NCI-H2029 (cell line): Measurements from ENCODE around the gene WDR1.
"Not testable (repeated sequence)": the region's sequence is repeated elsewhere in the genome, so short reads cannot be mapped to it uniquely, and the experiment has no call there.

ENCODE experiments used
- DNase-seq: peaks from one replicate; lab custom pipeline; 2025; lab: John Stamatoyannopoulos, UW

Gene WDR1

GRCh38 chr4:10131202-10131601 lies 14.6 kb upstream of the WDR1 start:
- DNase-seq = no peak

GRCh38 chr4:10130178-10130888 lies 13.7 kb upstream of the WDR1 start:
- DNase-seq = no peak

GRCh38 chr4:10129196-10130177 lies 12.9 kb upstream of the WDR1 start:
- DNase-seq = no peak

- DNase-seq = no peak
Observed at GRCh38 chr4:10128761-10129160, 12.2 kb upstream of the WDR1 start.

- not testable (repeated sequence) for DNase-seq
Observed at GRCh38 chr4:10127531-10127930, 10.9 kb upstream of the WDR1 start.

GRCh38 chr4:10124167-10124930 lies 7.8 kb upstream of the WDR1 start:
- DNase-seq = no peak

DNA sequence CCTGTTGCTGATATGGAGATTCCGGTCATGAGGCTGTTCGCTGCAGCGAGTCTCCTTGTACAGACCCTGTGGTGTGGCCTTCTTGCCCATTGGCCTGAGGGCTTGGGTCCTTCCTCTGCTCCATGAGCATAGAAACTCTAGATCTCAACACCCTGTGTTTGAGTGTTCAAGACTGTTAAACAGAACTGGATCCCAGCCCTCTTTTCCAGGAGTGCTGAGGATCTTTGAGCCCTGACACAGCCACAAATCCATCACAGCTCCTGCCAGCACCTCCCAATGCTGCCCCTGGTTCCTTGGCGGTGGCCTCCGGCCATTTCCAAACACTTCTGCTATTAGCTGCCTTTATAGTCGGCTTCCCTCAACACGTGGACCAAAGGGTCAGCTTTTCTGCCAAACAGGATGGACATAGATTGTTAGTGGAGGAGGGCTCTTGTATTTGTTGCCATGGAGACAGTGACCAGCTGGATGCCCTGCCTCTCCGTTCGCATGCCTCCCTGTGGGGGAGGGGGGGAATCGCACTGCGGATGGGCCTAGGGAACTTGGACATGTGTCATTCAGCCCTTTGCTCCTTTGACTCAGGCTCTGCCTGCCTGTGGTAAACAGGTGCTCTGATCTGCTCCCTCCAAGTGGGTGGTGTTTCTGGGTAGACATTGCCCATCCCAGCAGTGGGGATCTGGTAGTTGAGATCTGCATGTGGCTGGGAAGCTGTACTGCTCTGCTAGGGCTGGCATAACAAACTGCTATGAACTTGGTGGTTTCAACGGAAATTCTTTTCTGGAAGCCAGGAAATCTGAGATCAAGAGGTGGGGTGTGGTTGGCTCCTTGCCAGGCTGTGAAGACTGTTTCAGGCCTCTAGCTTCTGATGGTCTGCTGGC lies 6.9 kb upstream of the WDR1 start:
- DNase-seq = no peak

DNA sequence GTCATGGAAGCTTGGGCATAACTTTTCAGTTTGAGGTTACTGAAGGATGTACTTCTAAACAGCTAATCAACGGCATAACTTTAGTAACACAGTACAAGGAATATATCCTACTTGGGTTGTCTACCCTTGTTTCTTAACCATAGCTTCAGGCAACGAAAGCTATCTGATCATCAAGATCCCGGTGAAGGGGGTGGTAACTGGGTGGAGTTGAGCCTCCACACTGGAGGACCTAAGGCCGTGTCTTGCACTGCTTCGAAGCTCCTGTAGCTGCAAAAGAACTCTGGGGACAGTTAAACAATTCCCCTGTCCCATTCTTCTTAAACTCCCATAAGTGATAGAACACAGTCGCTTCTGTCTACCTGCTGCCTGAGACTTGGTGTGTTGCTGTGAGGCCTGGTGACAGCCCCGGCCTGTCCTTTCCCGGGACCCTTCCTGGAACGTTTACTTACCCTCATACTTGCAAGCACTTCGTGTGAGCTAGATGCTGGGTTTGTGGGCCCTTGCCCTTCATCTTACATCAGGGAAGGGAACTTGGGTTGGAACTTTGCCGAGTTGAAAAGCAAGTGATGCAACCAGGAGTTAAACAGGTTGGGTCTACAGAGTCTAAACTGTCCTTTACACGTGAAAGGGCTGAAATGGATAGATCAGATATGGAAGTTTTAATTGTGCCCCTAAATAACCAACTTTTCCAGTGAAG lies 5.8 kb upstream of the WDR1 start:
- DNase-seq = no peak

DNA sequence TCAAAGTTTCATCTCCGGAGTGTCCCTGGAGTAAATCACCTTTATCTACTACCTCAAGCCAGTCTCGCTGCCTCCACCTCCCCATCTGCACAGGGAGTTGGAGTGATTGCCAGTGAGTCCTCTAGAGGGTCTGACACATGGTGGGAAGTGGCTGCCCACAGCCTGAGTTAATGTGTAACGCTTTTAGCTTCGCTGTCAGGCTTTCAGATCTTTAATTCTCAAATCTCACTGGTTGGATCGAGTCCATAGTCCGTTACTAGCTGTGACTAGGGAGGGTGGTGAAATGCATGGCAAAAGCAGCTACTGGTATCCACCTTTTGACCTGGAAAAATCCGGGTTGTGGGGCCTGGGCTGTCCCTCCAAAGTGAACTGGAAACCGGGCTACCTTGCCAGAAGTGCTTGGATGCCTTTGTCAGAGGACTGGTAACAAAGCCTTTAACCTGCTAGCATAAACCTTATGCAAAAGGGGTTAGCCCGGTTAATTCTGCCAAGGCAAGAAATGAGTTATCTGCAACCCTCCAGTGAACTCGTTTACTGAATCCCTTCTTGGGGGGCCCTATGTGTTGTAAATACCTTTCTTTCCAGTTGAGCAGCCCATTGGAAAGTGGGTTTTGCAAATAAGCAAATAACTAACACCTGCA lies 5.1 kb upstream of the WDR1 start:
- no peak for DNase-seq

DNA sequence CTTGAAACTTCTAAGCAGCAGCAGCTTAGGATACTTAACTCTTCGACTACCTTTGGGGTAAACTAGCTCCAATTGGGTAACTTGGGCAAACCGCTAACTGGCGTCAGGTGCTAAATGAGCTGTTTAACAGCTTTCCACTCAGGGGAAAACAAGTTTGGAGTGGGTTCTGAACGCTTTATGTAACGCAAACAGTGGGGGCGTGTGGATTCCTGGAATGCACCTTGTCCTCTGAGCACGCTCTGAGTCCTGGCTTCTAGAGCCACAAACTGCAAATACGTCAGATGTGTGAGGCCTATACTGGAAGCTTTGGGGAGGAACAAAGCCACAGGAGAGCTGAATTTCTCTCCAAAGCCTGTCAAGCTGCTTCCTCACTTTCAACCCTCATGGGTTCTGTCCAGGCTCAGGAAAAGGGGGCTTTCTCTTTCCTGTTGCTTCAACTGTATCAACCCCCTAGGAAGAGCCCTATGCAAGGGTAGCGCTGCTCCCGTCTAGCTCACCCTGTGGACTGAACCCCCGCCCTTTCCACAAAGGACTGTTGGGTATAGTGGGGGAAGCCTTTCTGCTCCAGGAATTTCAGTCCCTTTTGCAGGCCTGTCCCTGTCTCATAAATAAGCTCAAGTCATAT lies 4.5 kb upstream of the WDR1 start:
- DNase-seq = no peak

DNA sequence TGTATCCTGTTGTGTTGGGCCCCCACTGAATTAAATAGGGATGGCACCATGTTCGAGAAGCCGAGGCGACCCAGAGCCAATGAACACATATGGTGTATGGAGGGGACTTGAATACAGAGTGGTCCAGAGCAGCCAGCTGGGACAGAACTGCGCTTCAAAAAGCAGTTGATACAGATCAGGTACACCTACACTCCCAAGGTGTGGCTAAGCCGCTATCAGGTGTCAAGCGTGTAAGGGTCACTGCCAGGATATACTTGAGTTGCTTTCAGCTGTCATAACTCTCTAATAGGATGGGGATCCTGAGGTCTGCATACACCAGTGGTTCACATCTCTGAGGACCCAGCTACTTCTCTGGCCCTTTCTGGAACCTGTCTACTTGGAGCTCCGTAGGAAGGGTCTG lies 3.2 kb upstream of the WDR1 start:
- no peak for DNase-seq

DNA sequence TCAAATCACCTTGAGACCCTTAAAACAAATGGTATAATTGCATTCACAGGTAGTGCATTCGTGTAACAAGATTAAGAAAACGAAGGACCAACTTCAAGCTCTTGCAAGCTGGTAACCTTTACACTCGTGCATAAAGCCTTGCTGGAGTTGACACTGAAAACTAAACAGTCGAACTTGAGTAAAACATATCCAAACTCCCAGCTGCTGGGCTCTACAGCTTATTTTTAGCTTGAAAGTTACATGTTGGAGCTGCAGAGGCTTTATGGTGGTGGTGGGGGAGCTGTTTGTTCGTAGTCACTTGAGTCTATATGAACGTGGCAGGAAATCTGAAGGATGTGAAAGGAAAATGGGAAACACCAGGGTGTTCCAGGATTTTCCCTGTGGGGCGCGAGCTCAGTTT lies 2.7 kb upstream of the WDR1 start:
- no peak for DNase-seq

DNA sequence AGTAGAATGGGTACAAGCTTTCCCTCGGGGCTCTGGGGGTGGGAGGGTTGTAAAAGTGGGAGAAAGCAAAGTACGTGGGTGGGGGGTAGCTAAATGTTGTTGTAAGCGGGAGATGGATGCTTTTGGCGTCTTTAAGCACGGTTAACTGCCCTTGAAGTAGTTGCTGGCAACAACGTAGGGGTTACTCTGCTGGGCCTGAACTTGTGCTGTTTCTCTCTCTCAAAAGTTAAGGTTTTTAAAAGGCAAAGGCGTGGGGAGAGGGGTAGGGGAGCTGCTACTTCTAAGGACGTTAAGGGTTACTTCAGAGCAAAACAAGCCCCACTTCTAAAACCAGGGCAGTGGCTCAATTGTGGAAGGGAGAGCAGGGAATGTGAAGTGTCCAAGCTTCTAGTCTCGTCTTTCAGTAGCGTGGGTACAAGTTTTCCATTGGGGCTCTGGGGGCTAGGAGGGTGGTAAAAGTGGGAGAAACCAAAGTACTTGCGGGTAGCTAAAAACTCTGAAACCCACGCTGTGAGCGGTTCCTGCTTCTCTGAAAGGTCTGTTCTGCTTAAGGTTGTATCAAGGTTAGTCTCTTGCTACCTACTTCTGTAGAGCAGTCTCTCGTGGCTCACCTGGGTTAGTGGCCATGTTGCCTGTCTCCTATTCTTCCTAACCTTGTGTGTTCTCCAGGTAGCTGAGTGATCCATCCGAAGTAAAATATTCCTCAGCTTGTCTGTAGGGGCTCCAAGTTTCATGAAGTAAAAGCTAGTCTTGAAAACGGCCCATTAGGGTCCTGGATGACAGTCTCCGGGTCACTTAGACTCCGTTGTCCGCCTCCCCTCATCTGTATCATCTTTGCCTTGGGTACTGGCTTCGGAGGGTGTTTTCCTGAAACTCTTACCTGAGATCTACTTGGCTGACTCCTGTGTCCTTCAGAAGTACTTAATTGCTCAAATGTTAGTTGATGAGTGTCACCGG lies 1.7 kb upstream of the WDR1 start:
- DNase-seq = no peak

DNA sequence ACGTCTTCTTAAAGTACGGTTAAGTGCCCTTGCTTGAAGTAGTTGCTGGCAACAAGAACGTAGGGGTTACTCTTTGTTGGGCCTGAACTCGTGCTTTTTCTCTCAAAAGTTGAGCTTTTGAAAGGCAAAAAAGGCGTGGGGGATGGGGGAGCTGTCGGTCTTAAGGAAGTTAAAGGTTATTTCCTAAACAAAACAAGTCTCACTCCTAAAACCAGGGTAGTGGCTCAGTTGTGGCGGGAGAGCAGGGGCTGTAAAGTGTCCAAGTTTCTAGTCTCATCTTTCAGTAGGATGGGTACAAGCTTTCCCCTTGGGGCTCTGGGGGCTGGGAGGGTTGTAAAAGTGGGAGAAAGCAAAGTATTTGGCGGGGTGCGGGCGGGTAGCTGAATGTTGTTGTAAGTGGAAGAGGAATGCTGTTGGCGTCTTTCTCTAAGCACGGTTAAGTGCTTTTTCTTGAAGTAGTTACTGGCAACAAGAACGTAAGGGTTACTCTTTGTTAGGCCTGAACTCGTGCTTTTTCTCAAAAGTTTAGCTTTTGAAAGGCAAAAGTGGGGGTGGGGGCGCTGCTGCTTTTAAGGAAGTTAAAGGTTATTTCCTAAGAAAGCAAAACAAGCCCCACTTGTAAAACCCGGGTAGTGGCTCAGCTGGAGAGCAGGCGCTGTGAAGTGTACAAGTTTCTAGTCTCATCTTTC lies 904 bp upstream of the WDR1 start:
- DNase-seq = no peak

GRCh38 chr4:10115797-10116568 lies 616 bp downstream of the WDR1 start:
- peak; percentile 57 for DNase-seq

DNA sequence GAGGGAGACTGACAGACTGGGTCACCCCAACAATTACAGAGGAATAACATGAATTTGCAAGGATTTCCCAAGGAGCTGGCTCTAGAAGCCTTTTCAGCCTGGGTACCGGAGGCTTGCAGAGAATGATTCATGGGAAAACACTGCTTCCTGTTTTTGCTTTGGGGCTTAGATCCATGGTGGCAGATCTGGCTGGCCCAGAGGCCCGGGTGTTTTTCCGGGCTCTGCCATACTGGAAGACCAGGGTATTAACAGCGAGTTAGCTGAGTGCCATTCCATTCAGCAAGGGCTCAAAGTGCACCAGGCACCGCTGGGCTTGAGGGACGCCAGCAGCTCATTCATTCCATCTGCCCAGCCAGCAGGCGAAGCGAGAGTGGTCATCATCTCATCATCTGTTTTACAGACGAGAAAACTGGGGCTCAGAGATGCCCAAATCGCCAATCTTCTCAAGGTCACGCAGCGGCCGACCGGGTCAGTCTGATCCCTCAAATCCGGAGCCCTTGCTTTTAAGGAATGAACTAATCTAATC lies 1.3 kb downstream of the WDR1 start:
- no peak for DNase-seq

- DNase-seq = no peak
Observed at GRCh38 chr4:10114607-10115006, 2.0 kb downstream of the WDR1 start.
